MCF 10A (cell line): Measurements from ENCODE around the gene TRPM5. TPM values are rescaled to one million over a fixed set of nuclear protein-coding genes. Genes with fewer than 3 reads are reported as not detected.

Experiments
- BruUV-seq: library from RNA; stranded (reverse); fragments of 400-500 nt; replicated peaks from 2 replicates; lab custom pipeline; 2021; lab: Mats Ljungman, UMichigan
- CTCF ChIA-PET: fragments of 300-600 bp; sonication (Branson Sonifier 250); formaldehyde crosslinking; extraction: SDS; loops from one replicate; lab custom pipeline; 2021; ENCODE audit warnings: antibody characterized with exemption, inconsistent platforms; lab: Yijun Ruan, JAX
- POLR2A ChIA-PET: fragments of 300-600, 350-650 bp; sonication (Branson Sonifier 250); formaldehyde crosslinking; extraction: SDS; loops from one replicate; lab custom pipeline; 2020; ENCODE audit warnings: antibody characterized with exemption, inconsistent platforms; lab: Yijun Ruan, JAX
- DNase-seq: peaks from one replicate; pipeline ENCODE4 v3.0.0-alpha.2; 2018; ENCODE audit not compliant: unreplicated experiment
- H3K27ac Mint-ChIP-seq: one replicate; pipeline ENCODE4 v1.8.0; 2022; ENCODE audit warnings: mild to moderate bottlenecking, low read depth, mixed read lengths; ENCODE audit not compliant: unreplicated experiment
- H3K27me3 Mint-ChIP-seq: one replicate; pipeline ENCODE4 v1.8.0; 2022; ENCODE audit warnings: mixed read lengths; ENCODE audit not compliant: insufficient read depth, unreplicated experiment
- H3K36me3 Mint-ChIP-seq: one replicate; pipeline ENCODE4 v1.8.0; 2022; ENCODE audit warnings: mild to moderate bottlenecking, moderate library complexity, mixed read lengths; ENCODE audit not compliant: insufficient read depth, unreplicated experiment
- H3K4me1 Mint-ChIP-seq: one replicate; pipeline ENCODE4 v1.8.0; 2022; ENCODE audit warnings: mixed read lengths; ENCODE audit not compliant: insufficient read depth, unreplicated experiment
- H3K4me3 Mint-ChIP-seq: one replicate; pipeline ENCODE4 v1.8.0; 2022; ENCODE audit warnings: mild to moderate bottlenecking, moderate library complexity, mixed read lengths; ENCODE audit not compliant: unreplicated experiment
- H3K9me3 Mint-ChIP-seq: one replicate; pipeline ENCODE4 v1.8.0; 2022; ENCODE audit warnings: mixed read lengths; ENCODE audit not compliant: unreplicated experiment
- intact Hi-C: fragments of 100-400 bp; cut with micrococcal nuclease; formaldehyde crosslinking; loops from 2 replicates; pipeline ENCODE4 v1.14.1; 2022
- total RNA-seq: library from RNA; stranded (reverse); gene quantifications from 2 replicates; pipeline ENCODE4 v1.2.3, GENCODE V29; 2022
- TF ChIP-seq, protein P1 (sequence below): fragments of 200-600 bp; IDR thresholded peaks from one replicate; pipeline ENCODE4 v1.8.0; 2022; ENCODE audit warnings: antibody characterized with exemption, mild to moderate bottlenecking; ENCODE audit not compliant: unreplicated experiment

Gene TRPM5
- total RNA-seq, 1 experiment from 2014 or later = not detected

DNA sequence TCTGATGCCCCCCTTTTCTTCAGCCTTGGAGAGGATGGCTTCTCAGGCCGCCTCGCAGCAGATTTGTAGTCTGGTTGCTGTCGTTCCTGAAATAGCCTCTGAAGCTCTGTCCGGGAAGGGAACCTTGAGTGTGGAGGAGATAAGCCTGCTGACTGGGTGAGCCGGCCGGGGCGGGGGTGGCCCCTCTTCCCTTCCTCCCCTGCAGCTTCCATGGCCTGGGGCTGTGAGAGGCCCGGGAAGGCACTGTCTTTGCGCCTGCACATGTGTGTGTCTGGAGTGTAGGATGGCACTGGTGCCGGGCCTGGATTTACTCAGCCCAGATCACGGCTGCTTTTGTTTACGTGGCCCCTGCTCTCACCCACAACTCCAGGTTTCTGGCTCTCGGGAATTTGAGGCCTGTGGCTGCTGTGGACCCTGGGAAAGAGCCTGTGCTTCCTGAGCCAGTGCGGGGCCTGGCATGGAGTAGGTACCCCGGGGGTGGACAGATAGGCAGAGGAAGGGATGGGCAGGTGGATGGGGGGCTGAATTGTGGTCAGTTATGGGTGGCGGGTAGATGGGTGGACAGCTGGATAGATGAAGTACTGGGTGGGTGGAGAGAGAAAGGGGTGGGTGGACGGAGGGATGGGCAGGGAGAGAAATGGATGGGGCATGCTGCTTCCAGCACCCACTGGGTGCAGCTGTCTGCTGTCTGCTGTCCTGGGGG is 17.1 kb upstream of the TRPM5 start:
- ChIA-PET CTCF (interaction anchor here (0.6 kb wide), 1 partner anchor 148 kb away, joined by 4 read pairs; no protein-coding TSS in a partner anchor), POLR2A (no interaction called here)
- Mint-ChIP-seq H3K4me3 (no peak overlapping the region), H3K9me3 (no peaks in the 10 kb centered on the region), H3K27ac (no peak overlapping the region), H3K27me3 (peaks cover 19% of the 10 kb centered on the region), H3K4me1 (no peaks in the 10 kb centered on the region), H3K36me3 (no peaks in the 10 kb centered on the region)
- DNase-seq = no peak
- TF ChIP-seq, protein P1, sequence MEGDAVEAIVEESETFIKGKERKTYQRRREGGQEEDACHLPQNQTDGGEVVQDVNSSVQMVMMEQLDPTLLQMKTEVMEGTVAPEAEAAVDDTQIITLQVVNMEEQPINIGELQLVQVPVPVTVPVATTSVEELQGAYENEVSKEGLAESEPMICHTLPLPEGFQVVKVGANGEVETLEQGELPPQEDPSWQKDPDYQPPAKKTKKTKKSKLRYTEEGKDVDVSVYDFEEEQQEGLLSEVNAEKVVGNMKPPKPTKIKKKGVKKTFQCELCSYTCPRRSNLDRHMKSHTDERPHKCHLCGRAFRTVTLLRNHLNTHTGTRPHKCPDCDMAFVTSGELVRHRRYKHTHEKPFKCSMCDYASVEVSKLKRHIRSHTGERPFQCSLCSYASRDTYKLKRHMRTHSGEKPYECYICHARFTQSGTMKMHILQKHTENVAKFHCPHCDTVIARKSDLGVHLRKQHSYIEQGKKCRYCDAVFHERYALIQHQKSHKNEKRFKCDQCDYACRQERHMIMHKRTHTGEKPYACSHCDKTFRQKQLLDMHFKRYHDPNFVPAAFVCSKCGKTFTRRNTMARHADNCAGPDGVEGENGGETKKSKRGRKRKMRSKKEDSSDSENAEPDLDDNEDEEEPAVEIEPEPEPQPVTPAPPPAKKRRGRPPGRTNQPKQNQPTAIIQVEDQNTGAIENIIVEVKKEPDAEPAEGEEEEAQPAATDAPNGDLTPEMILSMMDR = no peak
- intact Hi-C loops = no loop called here
- no TSS peak for BruUV-seq

DNA sequence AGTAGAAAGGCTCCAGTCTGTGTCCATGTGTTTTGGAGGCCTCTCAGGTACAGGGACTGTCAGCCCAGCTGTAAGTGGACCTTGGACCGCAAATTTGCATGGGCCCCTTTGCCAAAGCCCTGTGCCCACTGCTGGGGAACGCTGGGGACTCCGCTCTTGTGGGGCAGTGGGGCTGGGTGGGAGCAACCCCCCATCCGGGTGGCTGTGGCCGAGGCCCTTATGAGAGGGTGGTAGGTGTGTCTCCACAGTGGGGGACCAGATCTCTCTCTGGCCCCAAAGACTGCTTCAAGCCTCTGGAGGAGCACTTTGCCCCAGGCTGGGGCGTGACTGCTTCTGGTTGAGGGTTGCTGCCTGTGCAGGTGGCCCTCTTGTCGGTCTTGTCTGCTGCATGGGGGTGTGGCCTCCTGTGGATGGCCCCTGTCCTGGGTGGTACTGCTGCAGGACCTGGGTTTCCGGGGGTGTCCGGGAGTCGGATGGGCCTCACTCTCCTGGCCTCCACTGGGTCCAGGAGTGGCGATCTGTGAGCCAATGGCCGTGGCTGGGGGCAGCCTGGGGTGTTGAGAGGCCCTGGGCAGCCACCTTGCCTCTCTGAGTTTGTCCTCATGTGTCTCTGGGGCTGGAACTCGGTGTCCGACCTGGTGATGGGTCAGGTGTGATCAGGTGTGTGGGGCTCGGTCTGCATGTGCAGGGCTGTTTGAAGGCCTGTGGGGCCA is 16.4 kb upstream of the TRPM5 start:
- POLR2A ChIA-PET = no interaction called here
- no peaks in the 10 kb centered on the region for H3K9me3 Mint-ChIP-seq

DNA sequence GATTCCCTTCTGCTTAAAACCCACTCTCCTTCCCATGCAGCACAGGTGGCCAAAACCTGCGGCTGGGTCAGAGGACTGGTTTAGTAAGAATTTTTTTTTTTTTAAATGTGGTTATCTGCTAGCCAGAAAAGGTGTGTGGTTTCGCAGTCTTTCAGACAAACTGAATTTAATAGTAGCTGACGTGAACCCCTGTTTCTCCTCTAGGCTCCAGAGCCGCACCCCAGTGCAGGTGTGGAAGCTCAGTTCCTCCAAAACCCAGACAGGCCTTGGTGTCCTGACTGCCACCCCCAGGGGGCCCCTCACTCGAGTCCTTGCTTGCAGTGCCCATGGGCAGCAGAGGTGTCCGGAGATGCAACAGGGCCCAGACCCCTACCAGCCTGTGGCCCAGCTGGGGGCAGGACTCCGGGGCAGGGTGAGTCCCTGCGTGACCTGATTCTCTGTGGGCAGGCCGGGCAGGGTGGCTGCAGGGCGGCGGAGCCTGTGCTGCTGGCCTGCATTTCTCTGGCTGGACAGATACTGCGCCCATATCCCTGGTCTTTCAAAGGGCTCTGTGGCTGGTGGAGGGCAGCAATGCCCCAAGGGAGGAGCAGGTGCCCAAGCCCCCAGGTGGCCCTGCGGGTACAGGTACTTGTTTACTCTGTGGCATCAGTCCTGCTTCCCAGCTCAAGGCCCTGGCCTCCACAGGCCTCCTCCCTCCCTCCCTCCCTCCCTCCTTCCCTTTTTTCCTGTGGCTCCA is 15.7 kb upstream of the TRPM5 start:
- Mint-ChIP-seq H3K36me3 (no peaks in the 10 kb centered on the region), H3K27me3 (peaks cover 19% of the 10 kb centered on the region), H3K4me1 (no peaks in the 10 kb centered on the region), H3K4me3 (no peak overlapping the region), H3K27ac (no peak overlapping the region), H3K9me3 (no peaks in the 10 kb centered on the region)
- ChIA-PET CTCF (no interaction called here), POLR2A (no interaction called here)
- TF ChIP-seq, protein P1 = no peak
- no peak for DNase-seq
- intact Hi-C loops = no loop called here
- BruUV-seq = no TSS peak

More for the DNA sequence above, 16.4 kb upstream of the TRPM5 start:
- intact Hi-C loops = no loop called here
- H3K36me3 Mint-ChIP-seq = no peaks in the 10 kb centered on the region
- no peak overlapping the region for H3K4me3 Mint-ChIP-seq
- TF ChIP-seq, protein P1 = no peak
- H3K27ac Mint-ChIP-seq = no peak overlapping the region
- no peak for DNase-seq
- H3K4me1 Mint-ChIP-seq = no peaks in the 10 kb centered on the region
- CTCF ChIA-PET = no interaction called here
- no TSS peak for BruUV-seq
- peaks cover 19% of the 10 kb centered on the region for H3K27me3 Mint-ChIP-seq
